GM12878 (cell line): ENCODE data around the gene MYO7B. TPM values are rescaled to one million over a fixed set of nuclear protein-coding genes. Genes with fewer than 3 reads are reported as not detected.

ENCODE experiments used
- ATAC-seq: fragments of 200-7000 bp; cut with Tn5 transposase; 3 replicates; pipeline ENCODE4 v1.9.1; 2020; ENCODE audit warnings: mild to moderate bottlenecking, moderate library complexity
- BruUV-seq: library from RNA; stranded (reverse); fragments of 400-500 nt; replicated peaks from 2 replicates; lab custom pipeline; 2021; lab: Mats Ljungman, UMichigan
- CTCF ChIA-PET: fragments of 300-600 bp; sonication (Branson Sonifier 250); formaldehyde crosslinking; extraction: SDS; loops from one replicate; lab custom pipeline; 2021; ENCODE audit warnings: inconsistent platforms; lab: Yijun Ruan, JAX
- POLR2A ChIA-PET: fragments of 350-600 bp; formaldehyde crosslinking; extraction: SDS; loops from one replicate; lab custom pipeline; 2021; ENCODE audit warnings: inconsistent platforms; lab: Charles Lee
- RAD21 ChIA-PET: fragments of 300-600 bp; sonication (Branson Sonifier 250); formaldehyde crosslinking; loops from one replicate; lab custom pipeline; 2023; ENCODE audit warnings: antibody characterized with exemption; ENCODE audit not compliant: unreplicated experiment; lab: Charles Lee
- SMC1A ChIA-PET: fragments of 300-600 bp; sonication (Branson Sonifier 250); formaldehyde crosslinking; loops from one replicate; lab custom pipeline; 2023; ENCODE audit not compliant: unreplicated experiment, uncharacterized antibody; lab: Charles Lee
- DNase-seq: peaks from one replicate; pipeline ENCODE4 v3.0.0-alpha.2; 2011; ENCODE audit warnings: low read depth, low spot score
- FAIRE-seq: peaks from 3 replicates; lab custom pipeline; 2011; peaks lifted over from hg19 to GRCh38; lab: Jason Lieb, UNC
- H2AFZ ChIP-seq: 2 replicates; pipeline ENCODE4 v1.6.0; 2011; ENCODE audit warnings: low read depth, low read length, control low read depth; ENCODE audit not compliant: control insufficient read depth
- H3K27ac ChIP-seq: 2 replicates; pipeline ENCODE4 v1.5.1; 2011; ENCODE audit warnings: control low read depth; ENCODE audit not compliant: control insufficient read depth, insufficient read depth
- H3K27me3 ChIP-seq, 2 experiments: replicated peaks in 1 of 2; 2 replicates each; pipeline versions ENCODE4 v1.6.0 to v1.6.1; 2011; ENCODE audit warnings: low read length in 1 of 2; ENCODE audit not compliant: control insufficient read depth in 2 of 2, insufficient read depth in 2 of 2
- H3K36me3 ChIP-seq, 2 experiments: 2 replicates each; pipeline ENCODE4 v1.5.1; 2011; ENCODE audit warnings: low read length in 1 of 2; ENCODE audit not compliant: control insufficient read depth in 2 of 2, insufficient read depth in 2 of 2
- H3K4me1 ChIP-seq: 2 replicates; pipeline ENCODE4 v1.6.1; 2011; ENCODE audit warnings: mild to moderate bottlenecking, low read length, moderate library complexity, mixed read lengths; ENCODE audit not compliant: control insufficient read depth, insufficient read depth
- H3K4me2 ChIP-seq: 2 replicates; pipeline ENCODE4 v1.6.0; 2011; ENCODE audit warnings: control low read depth; ENCODE audit not compliant: control insufficient read depth, insufficient read depth
- H3K4me3 ChIP-seq: fragments of 200-600 bp; sonication (generic); 2 replicates; pipeline ENCODE4 v1.5.1; 2016
- H3K79me2 ChIP-seq: 2 replicates; pipeline ENCODE4 v1.6.0; 2011; ENCODE audit warnings: low read length; ENCODE audit not compliant: control insufficient read depth, insufficient read depth
- H3K9ac ChIP-seq: 2 replicates; pipeline ENCODE4 v1.8.0; 2011; ENCODE audit warnings: low read length, control low read depth, mixed read lengths; ENCODE audit not compliant: control insufficient read depth, insufficient read depth
- H3K9me3 ChIP-seq: replicated peaks from 3 replicates; pipeline ENCODE4 v1.5.1; 2011; ENCODE audit warnings: mild to moderate bottlenecking, low read length; ENCODE audit not compliant: control insufficient read depth, insufficient read depth
- H4K20me1 ChIP-seq: 2 replicates; pipeline ENCODE4 v1.6.0; 2011; ENCODE audit not compliant: control insufficient read depth, insufficient read depth
- BCL11A ChIP-seq: IDR thresholded peaks from 2 replicates; pipeline ENCODE4 v1.6.1; 2011; ENCODE audit warnings: low read depth, low read length
- BMI1 ChIP-seq: fragments of 450-650 bp; IDR thresholded peaks from 2 replicates; pipeline ENCODE4 v1.6.1; 2016; ENCODE audit warnings: mild to moderate bottlenecking, moderate library complexity, borderline replicate concordance
- CEBPB ChIP-seq, 2 experiments: fragments of 150-350 bp in 1 of 2; IDR thresholded peaks; 2 replicates each; pipeline ENCODE4 v1.6.1; 2012 to 2014; ENCODE audit warnings: low read depth in 2 of 2, low read length in 2 of 2, borderline replicate concordance in 1 of 2, inconsistent platforms in 1 of 2
- ESRRA ChIP-seq: IDR thresholded peaks from 2 replicates; pipeline ENCODE4 v1.6.1; 2012; ENCODE audit warnings: mild to moderate bottlenecking, low read length, improper control_type of control experiment
- NFYA ChIP-seq: IDR thresholded peaks from 2 replicates; pipeline ENCODE4 v1.6.1; 2011; ENCODE audit warnings: low read depth, mild to moderate bottlenecking, low read length, improper control_type of control experiment, borderline replicate concordance
- PAX8 ChIP-seq: fragments of 450-650 bp; IDR thresholded peaks from 2 replicates; pipeline ENCODE4 v1.6.1; 2017; ENCODE audit warnings: mild to moderate bottlenecking, moderate library complexity
- RBBP5 ChIP-seq: fragments of 200-600 bp; sonication (generic); conservative IDR thresholded peaks from 2 replicates; pipeline ENCODE4 v1.6.1; 2016
- SP1 ChIP-seq: IDR thresholded peaks from one replicate; pipeline ENCODE4 v1.6.1; 2011; ENCODE audit warnings: low read depth, low read length
- ZNF384 ChIP-seq: IDR thresholded peaks from 2 replicates; pipeline ENCODE4 v1.6.1; 2012; ENCODE audit warnings: low read depth, mild to moderate bottlenecking, low read length, improper control_type of control experiment, borderline replicate concordance
- WGBS: methylation state at CpG from one replicate; pipeline ENCODE4 v1.1.6; 2016; ENCODE audit warnings: low lambda C conversion rate; ENCODE audit not compliant: insufficient replicate concordance, insufficient coverage; ENCODE audit errors: missing lambda C conversion rate; 5-methylcytosine and 5-hydroxymethylcytosine counted together
- in situ Hi-C: fragments of 300-500 bp; cut with MboI; formaldehyde crosslinking; loops from 9 replicates; pipeline ENCODE4 v1.14.3; 2018; ENCODE audit warnings: mixed read lengths
- intact Hi-C: fragments of 100-400 bp; cut with micrococcal nuclease; formaldehyde crosslinking; loops from one replicate; pipeline ENCODE4 v1.14.2; 2022; ENCODE audit not compliant: unreplicated experiment
- polyA plus RNA-seq, 11 experiments: library from polyadenylated mRNA; depleted of rRNA in 4 of 11; unstranded in 6 of 11; stranded (reverse) in 5 of 11; fragments of >200 nt; fragmentation: Nextera tagmentation in 4 of 11; fragmentation: Illumina TruSeq in 1 of 11; extraction: Ambion mirVana in 4 of 11; extraction: Trizol in 1 of 11; gene quantifications; 1 replicate in 1 of 11; 2 replicates in 10 of 11; pipeline versions ENCODE4 v1.2.1 to v1.2.3, GENCODE V29; 2011 to 2016; ENCODE audit warnings: inconsistent platforms in 2 of 11, missing spikeins in 2 of 11, low read depth in 1 of 11
- total RNA-seq, 4 experiments: library from RNA; depleted of rRNA in 3 of 4; stranded (reverse); fragments of >200 nt in 3 of 4; fragmentation: Illumina TruSeq in 1 of 4; extraction: Trizol in 1 of 4; gene quantifications; 2 replicates each; pipeline versions ENCODE4 v1.2.1 to v1.2.3, GENCODE V29; 2013 to 2021
- TF ChIP-seq, protein P1 (sequence below): fragments of 450-650 bp; IDR thresholded peaks from 2 replicates; pipeline ENCODE4 v1.6.1; 2017; ENCODE audit warnings: mild to moderate bottlenecking, low read depth, inconsistent platforms; ENCODE audit not compliant: poor library complexity, severe bottlenecking
- TF ChIP-seq, protein P2 (sequence below): fragments of 450-650 bp; IDR thresholded peaks from 2 replicates; pipeline ENCODE4 v1.6.1; 2018; ENCODE audit warnings: borderline replicate concordance, mild to moderate bottlenecking; ENCODE audit not compliant: partially characterized antibody
- TF ChIP-seq, protein P3 (sequence below): fragments of 450-650 bp; IDR thresholded peaks from 2 replicates; pipeline ENCODE4 v1.6.1; 2017; ENCODE audit warnings: mild to moderate bottlenecking

The MYO7B gene
- total and polyA plus RNA-seq, 10 of the 15 experiments (the other 5 are each of a cell fraction or from before 2014, with no cell fraction given): 0.08 to 4.8 (median 1.2) TPM

DNA sequence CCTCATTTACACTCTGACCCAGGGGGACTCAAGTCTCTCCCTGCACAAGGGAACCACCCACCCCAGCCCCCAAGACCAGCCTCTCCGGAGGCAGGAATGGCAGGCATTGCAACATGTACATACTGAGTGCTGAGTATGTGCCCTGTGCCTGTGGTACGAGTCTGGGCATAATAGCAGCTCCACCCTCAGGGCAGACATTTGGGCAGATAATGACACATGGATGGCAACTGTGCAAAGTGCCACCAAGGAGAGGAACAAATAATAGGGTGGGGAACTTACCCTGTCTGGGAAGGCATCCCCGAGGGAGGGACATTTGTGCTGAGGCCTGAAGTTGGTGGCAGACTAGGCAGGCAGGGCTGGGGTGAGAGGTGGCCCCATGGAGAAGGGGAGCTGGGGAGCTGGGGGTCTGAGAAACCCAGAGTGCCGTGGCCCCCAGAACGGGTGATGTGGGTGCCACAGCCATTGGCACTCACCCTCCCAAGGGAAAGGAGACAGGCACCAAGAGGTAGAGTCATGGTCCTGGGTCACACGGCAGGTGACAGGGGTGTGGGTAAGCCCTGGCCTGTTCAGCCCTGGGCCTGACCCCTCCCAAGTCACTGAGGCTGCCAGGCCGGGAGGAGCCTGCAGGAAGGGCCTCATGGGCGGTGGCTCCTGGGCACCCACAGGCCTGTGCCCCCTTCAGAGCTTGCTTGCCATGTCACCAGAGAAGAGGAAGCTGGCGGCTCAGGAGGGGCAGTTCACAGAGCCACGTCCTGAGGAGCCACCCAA, 94.8 kb downstream of the MYO7B start (continued):
- TF ChIP-seq NFYA (no peak), RBBP5 (no peak), BCL11A (no peak)

DNA sequence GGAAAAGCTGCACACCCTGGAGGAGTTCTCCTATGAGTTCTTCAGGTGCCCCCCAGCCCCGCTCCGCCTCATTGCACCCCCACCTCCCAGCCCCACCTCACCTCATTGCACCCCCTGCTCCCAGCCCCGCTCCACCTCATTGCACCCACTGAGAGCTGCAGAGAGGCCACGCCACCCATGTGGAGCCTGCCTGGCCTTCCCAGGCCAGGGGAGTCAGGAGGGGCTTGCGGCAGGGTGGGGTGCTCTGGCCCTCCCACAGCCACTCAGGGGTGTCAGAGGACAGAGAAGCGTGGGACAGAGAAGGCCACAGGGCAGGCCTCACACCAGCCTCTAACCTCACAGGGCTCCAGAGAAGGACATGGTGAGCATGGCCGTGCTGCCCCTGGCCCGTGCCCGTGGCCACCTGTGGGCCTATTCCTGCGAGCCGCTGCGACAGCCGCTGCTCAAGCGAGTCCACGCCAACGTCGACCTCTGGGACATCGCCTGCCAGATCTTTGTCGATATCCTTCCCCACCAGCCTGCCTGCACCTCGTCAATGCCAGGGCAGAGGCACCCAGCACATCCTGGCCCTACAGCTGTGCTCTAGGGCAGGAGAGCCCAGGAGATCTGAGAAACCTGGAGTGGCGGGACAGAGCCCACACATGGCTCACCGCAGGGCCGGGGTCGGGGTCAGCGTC, 95.5 kb downstream of the MYO7B start:
- ChIA-PET CTCF (no interaction called here), SMC1A (no interaction called here), RAD21 (interaction anchor here (0.6 kb wide), 1 partner anchor 40 kb away, joined by 3 read pairs; no protein-coding TSS in a partner anchor), POLR2A (no interaction called here)
- Histone ChIP-seq H3K4me3 (no peak overlapping the region), H3K36me3 (no peaks in the 10 kb centered on the region), H3K4me2 (no peak overlapping the region), H4K20me1 (no peaks in the 10 kb centered on the region), H3K27me3 (no peaks in the 10 kb centered on the region), H3K27ac (no peak overlapping the region), H3K9ac (no peak overlapping the region), H3K9me3 (no peaks in the 10 kb centered on the region), H3K4me1 (peaks cover 17% of the 10 kb centered on the region), H2AFZ (no peak overlapping the region), H3K79me2 (no peaks in the 10 kb centered on the region)
- FAIRE-seq (no peak), ATAC-seq (no peak), DNase-seq (no peak)
- WGBS: 73% methylated on average over 17 of the region's 25 CpGs
- no TSS peak for BruUV-seq
- TF ChIP-seq ZNF384: no peak
- TF ChIP-seq, protein P1, sequence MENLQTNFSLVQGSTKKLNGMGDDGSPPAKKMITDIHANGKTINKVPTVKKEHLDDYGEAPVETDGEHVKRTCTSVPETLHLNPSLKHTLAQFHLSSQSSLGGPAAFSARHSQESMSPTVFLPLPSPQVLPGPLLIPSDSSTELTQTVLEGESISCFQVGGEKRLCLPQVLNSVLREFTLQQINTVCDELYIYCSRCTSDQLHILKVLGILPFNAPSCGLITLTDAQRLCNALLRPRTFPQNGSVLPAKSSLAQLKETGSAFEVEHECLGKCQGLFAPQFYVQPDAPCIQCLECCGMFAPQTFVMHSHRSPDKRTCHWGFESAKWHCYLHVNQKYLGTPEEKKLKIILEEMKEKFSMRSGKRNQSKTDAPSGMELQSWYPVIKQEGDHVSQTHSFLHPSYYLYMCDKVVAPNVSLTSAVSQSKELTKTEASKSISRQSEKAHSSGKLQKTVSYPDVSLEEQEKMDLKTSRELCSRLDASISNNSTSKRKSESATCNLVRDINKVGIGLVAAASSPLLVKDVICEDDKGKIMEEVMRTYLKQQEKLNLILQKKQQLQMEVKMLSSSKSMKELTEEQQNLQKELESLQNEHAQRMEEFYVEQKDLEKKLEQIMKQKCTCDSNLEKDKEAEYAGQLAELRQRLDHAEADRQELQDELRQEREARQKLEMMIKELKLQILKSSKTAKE: no peak
- no peak for TF ChIP-seq PAX8
- TF ChIP-seq, protein P2, sequence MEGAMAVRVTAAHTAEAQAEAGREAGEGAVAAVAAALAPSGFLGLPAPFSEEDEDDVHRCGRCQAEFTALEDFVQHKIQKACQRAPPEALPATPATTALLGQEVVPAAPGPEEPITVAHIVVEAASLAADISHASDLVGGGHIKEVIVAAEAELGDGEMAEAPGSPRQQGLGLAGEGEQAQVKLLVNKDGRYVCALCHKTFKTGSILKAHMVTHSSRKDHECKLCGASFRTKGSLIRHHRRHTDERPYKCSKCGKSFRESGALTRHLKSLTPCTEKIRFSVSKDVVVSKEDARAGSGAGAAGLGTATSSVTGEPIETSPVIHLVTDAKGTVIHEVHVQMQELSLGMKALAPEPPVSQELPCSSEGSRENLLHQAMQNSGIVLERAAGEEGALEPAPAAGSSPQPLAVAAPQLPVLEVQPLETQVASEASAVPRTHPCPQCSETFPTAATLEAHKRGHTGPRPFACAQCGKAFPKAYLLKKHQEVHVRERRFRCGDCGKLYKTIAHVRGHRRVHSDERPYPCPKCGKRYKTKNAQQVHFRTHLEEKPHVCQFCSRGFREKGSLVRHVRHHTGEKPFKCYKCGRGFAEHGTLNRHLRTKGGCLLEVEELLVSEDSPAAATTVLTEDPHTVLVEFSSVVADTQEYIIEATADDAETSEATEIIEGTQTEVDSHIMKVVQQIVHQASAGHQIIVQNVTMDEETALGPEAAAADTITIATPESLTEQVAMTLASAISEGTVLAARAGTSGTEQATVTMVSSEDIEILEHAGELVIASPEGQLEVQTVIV: no peak
- TF ChIP-seq CEBPB (IDR thresholded peaks at IDR 0.05; ENCODE audit: borderline replicate concordance in 1 of 2, low read depth in 2 of 2, low read length in 2 of 2): no peak
- no peak for TF ChIP-seq SP1
- TF ChIP-seq, protein P3, sequence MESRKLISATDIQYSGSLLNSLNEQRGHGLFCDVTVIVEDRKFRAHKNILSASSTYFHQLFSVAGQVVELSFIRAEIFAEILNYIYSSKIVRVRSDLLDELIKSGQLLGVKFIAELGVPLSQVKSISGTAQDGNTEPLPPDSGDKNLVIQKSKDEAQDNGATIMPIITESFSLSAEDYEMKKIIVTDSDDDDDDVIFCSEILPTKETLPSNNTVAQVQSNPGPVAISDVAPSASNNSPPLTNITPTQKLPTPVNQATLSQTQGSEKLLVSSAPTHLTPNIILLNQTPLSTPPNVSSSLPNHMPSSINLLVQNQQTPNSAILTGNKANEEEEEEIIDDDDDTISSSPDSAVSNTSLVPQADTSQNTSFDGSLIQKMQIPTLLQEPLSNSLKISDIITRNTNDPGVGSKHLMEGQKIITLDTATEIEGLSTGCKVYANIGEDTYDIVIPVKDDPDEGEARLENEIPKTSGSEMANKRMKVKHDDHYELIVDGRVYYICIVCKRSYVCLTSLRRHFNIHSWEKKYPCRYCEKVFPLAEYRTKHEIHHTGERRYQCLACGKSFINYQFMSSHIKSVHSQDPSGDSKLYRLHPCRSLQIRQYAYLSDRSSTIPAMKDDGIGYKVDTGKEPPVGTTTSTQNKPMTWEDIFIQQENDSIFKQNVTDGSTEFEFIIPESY: no peak
- TF ChIP-seq ESRRA: no peak
- no peak for TF ChIP-seq BMI1
- intact Hi-C loops: no loop called here
- in situ Hi-C loops: no loop called here
